Motor neuron (in vitro differentiated cells): ENCODE results near the gene GCNT4. TPM values are rescaled to one million over a fixed set of nuclear protein-coding genes. Genes with fewer than 3 reads are reported as not detected.

ENCODE experiments used
- ATAC-seq, 8 experiments: fragments of 200-7000 bp; cut with Tn5 transposase; replicated peaks in 6 of 8; 2 replicates each; pipeline ENCODE4 v1.8.0; 2021; ENCODE audit warnings: mild to moderate bottlenecking in 8 of 8, moderate library complexity in 8 of 8
- H3K27ac ChIP-seq, 2 donors: fragments of 250-450 bp; sonication (Bioruptor Pico); 2 replicates each; pipeline ENCODE4 v1.9.0; 2021; ENCODE audit warnings: antibody characterized with exemption in 2 of 2, mild to moderate bottlenecking in 2 of 2, moderate library complexity in 1 of 2
- H3K4me1 ChIP-seq, 2 donors: fragments of 250-450 bp; sonication (Bioruptor Pico); replicated peaks in 1 of 2; 2 replicates each; pipeline ENCODE4 v1.6.1; 2021; ENCODE audit warnings: antibody characterized with exemption in 2 of 2, mild to moderate bottlenecking in 2 of 2, moderate library complexity in 1 of 2
- H3K4me3 ChIP-seq, 5 donors: fragments of 250-450 bp; sonication (Bioruptor Pico); 2 replicates each; pipeline ENCODE4 v1.9.0; 2021; ENCODE audit warnings: antibody characterized with exemption in 5 of 5, mild to moderate bottlenecking in 5 of 5, moderate library complexity in 4 of 5
- WGBS, 10 experiments: fragments of 450-650 bp; shearing (Covaris generic); methylation state at CpG; one replicate each; pipeline ENCODE4 v1.0.0; 2022; 5-methylcytosine and 5-hydroxymethylcytosine counted together
- in situ Hi-C, 9 experiments: fragments of 400-800 bp; cut with MboI; loops; one replicate each; pipeline ENCODE4 v1.15.0; 2021; ENCODE audit warnings: low sequenced_read_pairs in 9 of 9, low pct_unique_long_range_greater_than_20kb in 2 of 9; ENCODE audit not compliant: unreplicated experiment in 9 of 9
- total RNA-seq, 8 experiments: library from RNA; unstranded; fragments of 300-600 nt; gene quantifications; 2 replicates each; pipeline versions ENCODE4 v1.2.3 to v1.2.4, GENCODE V29; 2022

The GCNT4 gene
- total RNA-seq, 8 experiments from 2014 or later = 0.07 to 2.9 (median 0.43) TPM; not detected in 1

- ATAC-seq = no peak
- in situ Hi-C loops = no loop called here
Measured at GRCh38 chr5:75059912-75060545, 7.7 kb upstream of the GCNT4 start.

DNA sequence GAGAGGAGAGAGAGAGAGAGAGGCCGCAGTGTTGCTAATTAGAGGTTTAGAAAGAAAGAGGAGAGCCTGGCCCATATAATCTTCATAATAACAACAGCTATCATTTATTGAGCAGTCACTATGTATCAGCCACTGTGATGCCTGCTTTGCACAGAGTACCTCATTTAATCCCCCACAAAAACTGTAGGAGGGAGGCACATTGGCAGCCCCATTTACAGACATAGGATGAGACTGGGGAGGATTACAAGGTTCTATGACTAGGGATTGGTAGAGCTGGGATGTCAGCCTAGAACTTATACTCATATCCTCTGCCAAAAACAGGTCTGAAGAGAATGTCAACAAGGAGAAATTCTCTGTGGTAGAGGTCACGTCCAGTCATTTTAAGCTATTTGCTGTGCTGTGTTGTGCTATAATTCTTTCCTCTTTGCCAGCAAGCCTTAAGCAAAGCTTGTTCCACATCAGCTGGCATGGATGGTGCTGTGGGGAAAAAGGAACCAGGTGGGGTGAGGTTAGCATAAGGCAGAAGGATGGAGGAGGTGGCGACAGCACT is 6.7 kb upstream of the GCNT4 start:
- ATAC-seq = no peak
- 40 to 100% (median 81%) methylated on average over 1 to 3 of the region's 3 CpGs; no CpG with 5 or more reads in 2 of the 10 experiments for WGBS, 10 experiments
- no peak overlapping the region for H3K4me3 ChIP-seq
- in situ Hi-C loops = no loop called here
- no peak overlapping the region for H3K27ac ChIP-seq
- no peaks in the 10 kb centered on the region for H3K4me1 ChIP-seq

More at GRCh38 chr5:75059912-75060545, 7.7 kb upstream of the GCNT4 start:
- no peaks in the 10 kb centered on the region for H3K4me1 ChIP-seq
- 25 to 97% (median 82%) methylated on average over 2 to 4 of the region's 4 CpGs for WGBS, 10 experiments
- no peak overlapping the region for H3K27ac ChIP-seq
- no peak overlapping the region for H3K4me3 ChIP-seq

- Histone ChIP-seq H3K4me3 (no peak overlapping the region), H3K27ac (no peak overlapping the region), H3K4me1 (no peaks in the 10 kb centered on the region)
- ATAC-seq = no peak
- 17 to 79% (median 63%) methylated on average over 1 to 2 of the region's 2 CpGs; no CpG with 5 or more reads in 2 of the 10 experiments for whole genome bisulfite sequencing, 10 experiments
- in situ Hi-C loops = no loop called here
Measured at GRCh38 chr5:75057561-75057960, 5.2 kb upstream of the GCNT4 start.

DNA sequence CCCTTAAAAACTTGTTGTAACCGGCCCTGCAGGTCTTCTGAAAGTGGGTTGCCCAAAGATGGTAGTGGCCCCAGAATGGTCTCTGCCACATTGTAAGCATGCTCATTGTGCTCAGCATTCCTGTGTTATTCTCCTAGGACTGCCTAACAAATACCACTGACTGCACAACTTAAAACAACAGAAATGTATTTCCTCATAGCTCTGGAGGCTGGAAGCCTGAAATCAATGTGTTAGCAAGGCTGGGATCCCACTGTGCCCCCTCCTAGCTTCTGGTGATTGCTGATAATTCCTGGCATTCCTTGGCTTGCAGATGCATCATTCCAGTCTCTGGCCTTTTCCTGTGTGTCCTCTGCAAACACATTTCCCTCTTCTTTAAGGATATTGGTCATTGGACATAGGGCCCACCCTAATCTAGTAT is 3.4 kb upstream of the GCNT4 start:
- H3K4me3 ChIP-seq = no peak overlapping the region
- H3K4me1 ChIP-seq = no peaks in the 10 kb centered on the region
- H3K27ac ChIP-seq = no peak overlapping the region
- ATAC-seq = no peak
- WGBS, 10 experiments = 100% methylated on average over 1 of the region's 1 CpG; no CpG with 5 or more reads in 9 of the 10 experiments
- in situ Hi-C loops = no loop called here

DNA sequence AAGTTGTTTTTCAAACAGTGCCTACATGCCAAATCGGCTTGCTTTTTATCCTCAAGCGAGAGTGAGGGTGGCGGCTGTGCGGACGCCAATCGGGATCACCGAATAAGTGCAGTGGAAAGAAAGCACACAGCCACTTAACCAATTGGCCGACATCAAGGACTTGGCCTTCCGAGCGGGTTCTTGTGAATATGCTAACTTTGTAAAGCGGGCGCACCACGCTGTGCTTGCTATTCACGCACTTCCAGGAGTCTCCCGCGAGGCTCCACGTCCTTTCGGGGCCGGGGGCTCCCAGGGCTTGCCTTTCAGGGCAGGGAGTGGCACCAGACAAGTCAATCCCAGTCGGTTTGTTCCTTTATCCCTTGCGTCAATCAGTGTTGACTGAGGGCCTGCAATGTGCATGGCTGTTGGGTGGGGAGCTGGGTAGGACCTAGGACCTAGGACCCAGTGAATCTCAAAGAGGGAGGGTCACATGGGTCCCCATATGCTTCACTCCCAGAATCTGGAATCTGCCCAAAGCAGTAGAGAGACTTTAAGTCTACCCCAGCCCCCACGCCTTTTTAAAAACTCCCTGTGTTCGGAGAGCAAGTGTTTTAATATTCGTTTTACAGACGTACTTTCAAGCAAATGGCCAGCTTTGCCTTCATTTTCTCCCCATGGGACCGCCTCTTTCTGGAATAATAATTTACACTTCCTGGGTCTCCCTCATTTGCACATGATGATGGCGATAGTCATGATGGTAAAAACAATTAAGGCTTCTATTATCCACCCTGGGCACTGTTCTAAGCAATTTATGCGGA is 2.0 kb upstream of the GCNT4 start:
- 9 to 43% (median 26%) methylated on average over 4 to 17 of the region's 28 CpGs; no CpG with 5 or more reads in 2 of the 10 experiments for WGBS, 10 experiments
- ATAC-seq = peak; percentile 1 to 32 (median 12)
- in situ Hi-C loops = no loop called here
- Histone ChIP-seq H3K27ac (no peak overlapping the region), H3K4me1 (no peaks in the 10 kb centered on the region), H3K4me3 (peak overlapping the region; percentile 44 to 69 (median 48))

DNA sequence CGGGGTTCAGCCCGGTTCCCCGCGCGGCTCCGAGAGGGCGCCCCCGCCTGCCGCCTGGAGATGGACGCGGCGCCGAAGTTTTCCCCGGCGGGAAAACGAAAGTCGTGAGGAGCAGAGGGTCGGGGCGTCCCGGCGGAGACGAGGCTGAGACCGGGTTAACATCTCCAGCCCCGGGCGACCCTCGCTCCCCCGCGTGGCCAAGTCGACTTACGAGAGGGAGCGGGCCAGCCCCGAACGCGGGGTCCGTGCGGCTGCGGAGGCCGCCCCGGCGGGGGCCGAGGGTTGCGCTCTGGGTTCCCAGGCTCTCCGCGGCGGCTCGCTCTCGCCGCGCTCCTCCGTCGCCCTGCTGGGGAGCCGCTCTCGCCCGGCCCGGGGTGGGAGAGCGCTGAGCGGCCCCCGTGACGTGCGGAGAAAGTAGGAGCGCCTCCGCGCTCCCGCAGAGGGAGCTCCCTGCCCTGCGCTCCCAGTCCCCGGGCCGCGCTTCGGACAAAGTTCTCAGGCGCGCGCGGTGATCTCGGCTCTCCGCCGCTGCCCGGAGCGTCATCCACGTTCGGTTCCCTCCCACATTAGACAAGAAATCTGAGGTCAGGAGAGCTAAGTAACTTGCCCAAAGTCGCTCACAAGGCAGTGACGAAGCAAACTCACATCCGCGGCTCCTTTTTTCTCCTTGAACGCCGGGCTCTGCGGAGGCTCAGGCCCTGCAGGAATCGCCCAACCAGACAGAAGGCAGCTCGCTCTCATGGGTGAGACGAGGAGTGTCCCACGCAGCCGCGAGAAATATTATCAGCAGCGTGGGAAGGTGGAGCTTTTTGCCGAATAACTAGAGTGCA is 1.2 kb upstream of the GCNT4 start:
- Histone ChIP-seq H3K4me3 (peak overlapping the region; percentile 44 to 69 (median 48)), H3K4me1 (no peaks in the 10 kb centered on the region), H3K27ac (no peak overlapping the region)
- peak; percentile 61 to 79 (median 76) for ATAC-seq
- in situ Hi-C loops = no loop called here
- WGBS, 10 experiments = 0 to 7% (median 0%) methylated on average over 2 to 28 of the region's 95 CpGs; no CpG with 5 or more reads in 4 of the 10 experiments

DNA sequence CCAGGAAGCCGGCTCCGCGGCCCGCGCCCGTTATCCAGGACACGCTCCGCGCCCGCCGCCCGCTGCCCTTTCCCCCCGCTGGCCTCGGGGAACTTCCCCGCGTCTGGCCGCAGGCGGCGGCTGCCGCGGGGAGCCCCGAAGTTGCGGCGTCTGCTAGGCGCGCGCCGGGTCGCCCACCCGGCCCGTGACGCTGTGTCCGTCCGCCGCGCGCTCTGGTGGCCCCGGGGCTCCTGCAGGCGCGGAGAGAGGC is 621 bp upstream of the GCNT4 start:
- 0% methylated on average over 3 of the region's 40 CpGs; no CpG with 5 or more reads in 9 of the 10 experiments for WGBS, 10 experiments
- in situ Hi-C loops = no loop called here
- no peak overlapping the region for H3K27ac ChIP-seq
- H3K4me3 ChIP-seq = peak overlapping the region; percentile 44 to 69 (median 48)
- no peaks in the 10 kb centered on the region for H3K4me1 ChIP-seq
- ATAC-seq = peak in 4 of 8 experiments; percentile 53 to 67 (median 60)

GRCh38 chr5:75051217-75051751 is 1.1 kb downstream of the GCNT4 start:
- in situ Hi-C loops = no loop called here
- no peak for ATAC-seq
- no peaks in the 10 kb centered on the region for H3K4me1 ChIP-seq
- H3K4me3 ChIP-seq = no peak overlapping the region
- no peak overlapping the region for H3K27ac ChIP-seq
- 54 to 100% (median 83%) methylated on average over 1 to 5 of the region's 7 CpGs; no CpG with 5 or more reads in 1 of the 10 experiments for WGBS, 10 experiments

DNA sequence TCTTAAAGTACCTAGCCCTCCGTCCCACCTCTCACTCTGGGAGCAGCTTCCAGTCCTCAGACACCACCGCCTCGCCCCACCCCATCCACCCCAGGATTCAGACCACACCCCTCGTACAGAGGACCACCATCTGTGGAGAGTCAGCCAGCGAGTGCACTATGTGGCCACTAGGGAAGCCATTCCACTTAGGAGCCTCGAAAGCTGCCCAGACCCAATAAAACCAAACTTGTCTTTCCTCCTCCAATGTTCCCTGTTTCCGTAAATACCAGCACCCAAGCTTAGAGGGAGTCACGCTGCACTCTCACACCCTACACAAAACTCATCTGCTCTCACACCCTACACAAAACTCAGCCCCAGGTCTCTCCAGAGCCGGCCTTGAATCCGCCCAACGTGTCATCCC is 1.9 kb downstream of the GCNT4 start:
- Histone ChIP-seq H3K4me1 (no peaks in the 10 kb centered on the region), H3K4me3 (no peak overlapping the region), H3K27ac (no peak overlapping the region)
- 38 to 100% (median 80%) methylated on average over 1 to 5 of the region's 11 CpGs; no CpG with 5 or more reads in 5 of the 10 experiments for WGBS, 10 experiments
- no peak for ATAC-seq
- in situ Hi-C loops = no loop called here

GRCh38 chr5:75049456-75050351 is 2.7 kb downstream of the GCNT4 start:
- peak in 1 of 8 experiments; percentile 11 for ATAC-seq
- H3K4me3 ChIP-seq = no peak overlapping the region
- in situ Hi-C loops = no loop called here
- H3K4me1 ChIP-seq = no peaks in the 10 kb centered on the region
- WGBS, 10 experiments = 38 to 100% (median 86%) methylated on average over 1 to 10 of the region's 11 CpGs
- no peak overlapping the region for H3K27ac ChIP-seq

DNA sequence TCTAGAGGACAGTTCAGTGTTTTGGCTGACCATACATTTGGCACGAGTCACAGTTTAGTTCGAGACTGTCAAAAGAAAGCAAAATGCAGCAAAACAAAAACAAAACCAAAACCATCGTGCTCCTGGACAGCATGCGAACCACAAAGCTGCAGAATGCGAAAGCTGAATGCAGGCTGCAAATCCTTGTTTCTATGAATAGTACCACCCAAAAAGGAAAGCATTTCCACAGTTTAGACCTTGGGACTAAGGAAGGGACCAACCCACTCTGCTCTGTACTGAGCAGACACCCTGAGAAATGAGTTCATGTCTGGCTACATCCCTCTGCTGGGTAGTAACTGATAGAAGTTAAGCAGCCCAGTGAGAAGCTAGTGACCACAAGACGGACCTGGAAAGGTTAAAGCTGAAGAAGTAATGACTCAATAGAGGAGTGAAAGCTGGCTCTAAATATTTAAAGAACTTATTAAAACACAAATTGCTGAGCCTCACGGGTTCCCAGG is 3.9 kb downstream of the GCNT4 start:
- no peak overlapping the region for H3K4me3 ChIP-seq

DNA sequence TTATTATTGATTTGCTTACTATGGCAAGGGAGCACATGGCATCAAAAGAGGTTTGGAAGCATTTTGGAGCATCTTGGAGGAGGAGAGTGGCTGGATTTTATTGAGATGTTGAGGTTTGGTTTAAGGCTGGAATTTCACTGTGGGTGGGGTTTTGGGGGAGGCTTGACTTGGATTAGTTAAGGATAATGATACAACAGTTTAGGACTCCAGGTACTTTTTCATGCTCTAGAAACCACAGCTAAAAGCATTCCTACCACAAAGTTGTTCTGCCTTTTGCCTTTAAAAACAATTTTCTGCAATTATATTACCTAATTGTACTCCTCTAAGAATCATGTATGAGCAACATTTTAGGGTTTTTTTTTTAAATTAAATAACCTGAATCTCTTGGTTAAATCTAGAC is 5.0 kb downstream of the GCNT4 start:
- H3K4me1 ChIP-seq = no peaks in the 10 kb centered on the region
- no peak for ATAC-seq
- in situ Hi-C loops = no loop called here
- H3K4me3 ChIP-seq = no peak overlapping the region
- H3K27ac ChIP-seq = no peak overlapping the region

More for the DNA sequence above, 3.9 kb downstream of the GCNT4 start:
- Histone ChIP-seq H3K4me1 (no peaks in the 10 kb centered on the region), H3K27ac (no peak overlapping the region)
- peak in 2 of 8 experiments; percentile 5 to 34 for ATAC-seq
- in situ Hi-C loops = no loop called here
- WGBS, 10 experiments = 5 to 100% (median 80%) methylated on average over 1 to 7 of the region's 7 CpGs; no CpG with 5 or more reads in 1 of the 10 experiments
